K562 (cell line): Measurements from ENCODE around the gene FAF2.

Experiments used
- CEBPG ChIP-seq, 3 experiments: fragments of 200-800 bp in 1 of 3; sonication (Bioruptor generic) in 1 of 3; sonication (generic) in 1 of 3; formaldehyde crosslinking in 1 of 3; IDR thresholded peaks in 2 of 3; conservative IDR thresholded peaks in 1 of 3; 2 replicates each; pipeline versions ENCODE4 v1.6.1 to v1.8.0; 2016 to 2022; ENCODE audit warnings: missing compliant biosample characterization in 2 of 3, missing genetic modification characterization in 2 of 3, mild to moderate bottlenecking in 1 of 3, missing genetic modification reagents in 1 of 3
- FOXK2 ChIP-seq, 2 experiments: fragments of 450-650 bp; IDR thresholded peaks in 1 of 2; conservative IDR thresholded peaks in 1 of 2; 2 replicates each; pipeline ENCODE4 v1.6.1; 2016; ENCODE audit warnings: low read depth in 2 of 2, mild to moderate bottlenecking in 1 of 2
- NKRF ChIP-seq: fragments of 450-650 bp; IDR thresholded peaks from 2 replicates; pipeline ENCODE4 v1.6.1; 2016; ENCODE audit warnings: borderline replicate concordance
- NR1H2 ChIP-seq: sonication (generic); formaldehyde crosslinking; IDR thresholded peaks from 2 replicates; pipeline ENCODE4 v1.4.0; 2020; ENCODE audit warnings: mild to moderate bottlenecking, missing genetic modification reagents
- POLR2A ChIP-seq: fragments of 450-650 bp; conservative IDR thresholded peaks from 2 replicates; pipeline ENCODE4 v1.6.1; 2016
- POLR2AphosphoS5 ChIP-seq: IDR thresholded peaks from 2 replicates; pipeline ENCODE4 v1.6.1; 2011; ENCODE audit warnings: mild to moderate bottlenecking, low read depth, low read length, moderate library complexity; ENCODE audit not compliant: control insufficient read depth, insufficient read depth
- TFE3 ChIP-seq: fragments of 450-650 bp; formaldehyde crosslinking; IDR thresholded peaks from 2 replicates; pipeline ENCODE4 v1.4.0; 2020; ENCODE audit warnings: mild to moderate bottlenecking, mixed read lengths

DNA sequence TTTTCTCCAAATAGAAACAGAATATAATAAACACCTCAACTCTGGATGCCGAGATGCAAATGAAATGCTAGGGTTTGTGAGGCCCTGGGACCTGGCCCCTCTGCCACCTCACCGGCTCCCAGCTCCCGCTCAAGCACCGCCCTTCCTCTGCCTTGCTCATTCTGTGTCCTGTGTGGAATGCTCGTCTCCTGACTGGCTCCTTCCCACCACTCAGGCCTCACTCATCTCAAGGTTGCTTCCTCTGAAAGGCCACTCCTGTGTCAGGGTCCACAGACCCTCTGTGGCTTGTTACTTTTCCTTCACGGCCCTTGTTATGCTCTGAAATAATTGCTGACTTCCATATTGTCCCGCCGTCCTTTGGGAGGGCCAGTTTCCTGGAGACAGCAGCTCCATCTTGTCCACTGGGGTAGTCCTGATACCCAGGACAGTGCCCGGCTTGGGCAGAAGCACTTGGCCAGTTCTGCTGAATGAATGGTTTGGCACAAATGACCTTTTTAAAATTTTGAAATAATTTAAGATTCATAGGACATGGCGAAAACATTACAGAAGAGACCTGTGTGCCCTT, 73.6 kb downstream of the FAF2 start:
- no peak for TF ChIP-seq NR1H2 (CRISPR knock-in tag)
- no peak for TF ChIP-seq CEBPG (CRISPR knock-in tag; IDR thresholded peaks at IDR 0.05)
- no peak for TF ChIP-seq CEBPG (tag; conservative IDR thresholded peaks at IDR 0.05 in 1 of 2, IDR thresholded peaks at IDR 0.05 in 1 of 2)
- no peak for TF ChIP-seq POLR2AphosphoS5
- no peak for TF ChIP-seq NKRF
- TF ChIP-seq FOXK2 (conservative IDR thresholded peaks at IDR 0.05 in 1 of 2, IDR thresholded peaks at IDR 0.05 in 1 of 2; ENCODE audit: low read depth in 2 of 2): no peak
- no peak for TF ChIP-seq POLR2A
- no peak for TF ChIP-seq TFE3 (CRISPR knock-in tag)
